Neural cell (in vitro differentiated cells): ENCODE data around the gene SNTA1.

Experiments used
- EP300 ChIP-seq: fragments of 450-650 bp; conservative IDR thresholded peaks from 2 replicates; pipeline ENCODE4 v1.6.1; 2014; ENCODE audit warnings: antibody characterized with exemption, mild to moderate bottlenecking, moderate library complexity; ENCODE audit not compliant: poor library complexity, severe bottlenecking
- EZH2 ChIP-seq: fragments of 200-600, 300-800 bp; shearing (Covaris generic), sonication (generic); IDR thresholded peaks from 2 replicates; pipeline ENCODE4 v1.6.1; 2014; ENCODE audit warnings: antibody characterized with exemption, low read length, borderline replicate concordance, mild to moderate bottlenecking; ENCODE audit not compliant: insufficient read depth, poor library complexity, severe bottlenecking
- MXI1 ChIP-seq: fragments of 450-650 bp; conservative IDR thresholded peaks from 2 replicates; pipeline ENCODE4 v1.6.1; 2014; ENCODE audit warnings: antibody characterized with exemption, mild to moderate bottlenecking; ENCODE audit not compliant: poor library complexity, severe bottlenecking
- POLR2AphosphoS5 ChIP-seq: IDR thresholded peaks from 2 replicates; pipeline ENCODE4 v1.6.1; 2012
- RAD21 ChIP-seq: fragments of 450-650 bp; conservative IDR thresholded peaks from 2 replicates; pipeline ENCODE4 v1.6.1; 2014; ENCODE audit warnings: antibody characterized with exemption, mild to moderate bottlenecking, moderate library complexity
- SMC3 ChIP-seq: fragments of 450-650 bp; conservative IDR thresholded peaks from 2 replicates; pipeline ENCODE4 v1.6.1; 2014; ENCODE audit warnings: antibody characterized with exemption, mild to moderate bottlenecking, moderate library complexity; ENCODE audit not compliant: poor library complexity
- TAF1 ChIP-seq: IDR thresholded peaks from 2 replicates; pipeline ENCODE4 v1.6.1; 2012; ENCODE audit warnings: low read depth
- TF ChIP-seq, protein P1 (sequence below): fragments of 450-650 bp; IDR thresholded peaks from 2 replicates; pipeline ENCODE4 v1.5.1; 2014; ENCODE audit warnings: antibody characterized with exemption, mild to moderate bottlenecking, moderate library complexity; ENCODE audit not compliant: poor library complexity, severe bottlenecking
- TF ChIP-seq, protein P2 (sequence below): IDR thresholded peaks from 2 replicates; pipeline ENCODE4 v1.6.1; 2012; ENCODE audit warnings: borderline replicate concordance

DNA sequence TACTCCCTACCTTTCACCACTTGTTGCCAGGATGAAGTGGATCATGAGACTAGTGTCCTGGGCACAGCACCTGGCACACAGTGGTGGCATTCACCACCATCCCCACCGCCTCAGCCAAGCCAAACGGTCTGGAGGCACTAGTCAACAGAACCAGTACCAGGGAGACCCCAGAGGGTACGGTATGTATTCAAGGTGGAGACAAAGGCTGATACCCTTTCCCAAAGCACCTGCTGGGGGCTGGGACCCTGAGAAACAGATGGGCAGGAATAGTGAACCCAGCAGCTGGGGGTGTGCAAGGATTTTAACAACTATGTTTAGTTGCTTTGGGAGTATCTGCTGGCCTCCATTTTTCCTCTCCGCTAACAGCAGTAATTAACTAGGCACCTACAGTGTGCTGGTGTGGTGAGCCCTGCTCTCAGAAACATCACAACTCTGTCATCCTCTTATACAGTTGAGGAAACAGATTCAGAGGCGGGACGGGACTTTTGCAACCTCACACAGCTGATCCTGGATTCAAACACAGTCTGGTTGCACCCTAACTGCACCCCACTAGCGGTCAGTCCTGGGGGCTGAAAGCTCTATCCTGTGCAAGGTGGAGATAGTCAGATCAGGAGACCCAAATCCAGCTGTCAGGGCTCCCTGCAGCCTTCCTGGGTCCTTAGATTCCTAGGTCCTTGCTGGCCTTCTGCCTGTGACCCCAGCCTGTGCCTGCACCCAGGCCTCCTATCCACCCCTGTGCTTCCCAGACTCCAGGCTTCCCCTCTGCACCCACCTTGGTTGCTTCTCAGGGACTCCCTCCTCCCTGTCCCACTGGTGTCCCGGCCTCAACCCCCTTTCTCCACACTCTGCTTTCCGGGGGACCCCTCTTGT lies 1.2 kb downstream of the SNTA1 start:
- TF ChIP-seq, protein P1, sequence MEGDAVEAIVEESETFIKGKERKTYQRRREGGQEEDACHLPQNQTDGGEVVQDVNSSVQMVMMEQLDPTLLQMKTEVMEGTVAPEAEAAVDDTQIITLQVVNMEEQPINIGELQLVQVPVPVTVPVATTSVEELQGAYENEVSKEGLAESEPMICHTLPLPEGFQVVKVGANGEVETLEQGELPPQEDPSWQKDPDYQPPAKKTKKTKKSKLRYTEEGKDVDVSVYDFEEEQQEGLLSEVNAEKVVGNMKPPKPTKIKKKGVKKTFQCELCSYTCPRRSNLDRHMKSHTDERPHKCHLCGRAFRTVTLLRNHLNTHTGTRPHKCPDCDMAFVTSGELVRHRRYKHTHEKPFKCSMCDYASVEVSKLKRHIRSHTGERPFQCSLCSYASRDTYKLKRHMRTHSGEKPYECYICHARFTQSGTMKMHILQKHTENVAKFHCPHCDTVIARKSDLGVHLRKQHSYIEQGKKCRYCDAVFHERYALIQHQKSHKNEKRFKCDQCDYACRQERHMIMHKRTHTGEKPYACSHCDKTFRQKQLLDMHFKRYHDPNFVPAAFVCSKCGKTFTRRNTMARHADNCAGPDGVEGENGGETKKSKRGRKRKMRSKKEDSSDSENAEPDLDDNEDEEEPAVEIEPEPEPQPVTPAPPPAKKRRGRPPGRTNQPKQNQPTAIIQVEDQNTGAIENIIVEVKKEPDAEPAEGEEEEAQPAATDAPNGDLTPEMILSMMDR: no peak
- TF ChIP-seq EZH2: no peak
- no peak for TF ChIP-seq EP300
- TF ChIP-seq POLR2AphosphoS5: no peak
- TF ChIP-seq MXI1: no peak
- TF ChIP-seq, protein P2, sequence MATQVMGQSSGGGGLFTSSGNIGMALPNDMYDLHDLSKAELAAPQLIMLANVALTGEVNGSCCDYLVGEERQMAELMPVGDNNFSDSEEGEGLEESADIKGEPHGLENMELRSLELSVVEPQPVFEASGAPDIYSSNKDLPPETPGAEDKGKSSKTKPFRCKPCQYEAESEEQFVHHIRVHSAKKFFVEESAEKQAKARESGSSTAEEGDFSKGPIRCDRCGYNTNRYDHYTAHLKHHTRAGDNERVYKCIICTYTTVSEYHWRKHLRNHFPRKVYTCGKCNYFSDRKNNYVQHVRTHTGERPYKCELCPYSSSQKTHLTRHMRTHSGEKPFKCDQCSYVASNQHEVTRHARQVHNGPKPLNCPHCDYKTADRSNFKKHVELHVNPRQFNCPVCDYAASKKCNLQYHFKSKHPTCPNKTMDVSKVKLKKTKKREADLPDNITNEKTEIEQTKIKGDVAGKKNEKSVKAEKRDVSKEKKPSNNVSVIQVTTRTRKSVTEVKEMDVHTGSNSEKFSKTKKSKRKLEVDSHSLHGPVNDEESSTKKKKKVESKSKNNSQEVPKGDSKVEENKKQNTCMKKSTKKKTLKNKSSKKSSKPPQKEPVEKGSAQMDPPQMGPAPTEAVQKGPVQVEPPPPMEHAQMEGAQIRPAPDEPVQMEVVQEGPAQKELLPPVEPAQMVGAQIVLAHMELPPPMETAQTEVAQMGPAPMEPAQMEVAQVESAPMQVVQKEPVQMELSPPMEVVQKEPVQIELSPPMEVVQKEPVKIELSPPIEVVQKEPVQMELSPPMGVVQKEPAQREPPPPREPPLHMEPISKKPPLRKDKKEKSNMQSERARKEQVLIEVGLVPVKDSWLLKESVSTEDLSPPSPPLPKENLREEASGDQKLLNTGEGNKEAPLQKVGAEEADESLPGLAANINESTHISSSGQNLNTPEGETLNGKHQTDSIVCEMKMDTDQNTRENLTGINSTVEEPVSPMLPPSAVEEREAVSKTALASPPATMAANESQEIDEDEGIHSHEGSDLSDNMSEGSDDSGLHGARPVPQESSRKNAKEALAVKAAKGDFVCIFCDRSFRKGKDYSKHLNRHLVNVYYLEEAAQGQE: no peak
- no peak for TF ChIP-seq RAD21
- no peak for TF ChIP-seq TAF1
- no peak for TF ChIP-seq SMC3
